CD4-positive, CD25-positive, alpha-beta regulatory T cell (primary cell): ENCODE measurements around the gene ZNF521. TPM values are rescaled to one million over a fixed set of nuclear protein-coding genes. Genes with fewer than 3 reads are reported as not detected.

Source experiments
- ATAC-seq, 2 donors: fragments of 150-1000 bp; cut with Tn5 transposase; one replicate each; pipeline ENCODE4 v1.10.0; 2021; ENCODE audit warnings: low read depth in 2 of 2, moderate number of reproducible peaks in 2 of 2, moderate library complexity in 1 of 2
- DNase-seq, 3 donors: peaks; one replicate each; pipeline versions ENCODE4 v3.0.0 to v3.0.0-alpha.2; 2012 to 2022; ENCODE audit warnings: mixed read lengths in 1 of 3
- H3K27ac ChIP-seq: one replicate; pipeline ENCODE4 v1.7.0; 2013; ENCODE audit warnings: mild to moderate bottlenecking, low read length; ENCODE audit not compliant: insufficient read depth, poor library complexity, severe bottlenecking
- H3K27me3 ChIP-seq: one replicate; pipeline ENCODE4 v1.7.0; 2013; ENCODE audit warnings: low read length; ENCODE audit not compliant: control insufficient read depth, insufficient read depth
- H3K36me3 ChIP-seq: one replicate; pipeline ENCODE4 v1.7.0; 2013; ENCODE audit warnings: mild to moderate bottlenecking, low read length, moderate library complexity; ENCODE audit not compliant: control insufficient read depth, insufficient read depth
- H3K4me1 ChIP-seq: 2 replicates; pipeline ENCODE4 v1.7.0; 2013; ENCODE audit warnings: mild to moderate bottlenecking, low read length; ENCODE audit not compliant: insufficient read depth, control insufficient read depth, poor library complexity, severe bottlenecking
- H3K4me3 ChIP-seq: one replicate; pipeline ENCODE4 v1.7.0; 2013; ENCODE audit warnings: low read depth, mild to moderate bottlenecking, low read length, moderate library complexity
- H3K9me3 ChIP-seq, 2 experiments: 1 replicate in 1 of 2; 2 replicates in 1 of 2; pipeline ENCODE4 v1.7.0; 2013; ENCODE audit warnings: low read length in 2 of 2, mild to moderate bottlenecking in 1 of 2, moderate library complexity in 1 of 2; ENCODE audit not compliant: control insufficient read depth in 2 of 2
- H3K27ac Mint-ChIP-seq, 3 donors: one replicate each; pipeline ENCODE4 v1.8.0; 2020 to 2022; ENCODE audit warnings: mild to moderate bottlenecking in 3 of 3, mixed read lengths in 3 of 3, moderate library complexity in 2 of 3
- H3K27me3 Mint-ChIP-seq: one replicate; pipeline ENCODE4 v1.8.0; 2022; ENCODE audit warnings: mild to moderate bottlenecking, mixed read lengths
- H3K36me3 Mint-ChIP-seq: one replicate; pipeline ENCODE4 v1.8.0; 2020; ENCODE audit warnings: mixed read lengths
- H3K4me1 Mint-ChIP-seq, 4 donors: one replicate each; pipeline ENCODE4 v1.8.0; 2020 to 2022; ENCODE audit warnings: mixed read lengths in 4 of 4, mild to moderate bottlenecking in 1 of 4
- H3K4me3 Mint-ChIP-seq, 4 donors: one replicate each; pipeline ENCODE4 v1.8.0; 2020 to 2022; ENCODE audit warnings: mild to moderate bottlenecking in 4 of 4, mixed read lengths in 4 of 4, moderate library complexity in 3 of 4
- H3K9me3 Mint-ChIP-seq, 7 donors: one replicate each; pipeline ENCODE4 v1.8.0; 2020 to 2022; ENCODE audit warnings: mixed read lengths in 7 of 7, mild to moderate bottlenecking in 3 of 7, moderate library complexity in 2 of 7
- polyA plus RNA-seq, 4 donors: library from polyadenylated mRNA; unstranded; fragments of 300-500 nt; fragmentation: Illumina TruSeq; gene quantifications; one replicate each; pipeline ENCODE4 v1.2.3, GENCODE V29; 2021
- total RNA-seq: library from RNA; stranded (reverse); gene quantifications from one replicate; pipeline ENCODE4 v1.2.3, GENCODE V29; 2022

The ZNF521 gene
- total and polyA plus RNA-seq, 5 donors from 2014 or later, result 1.8 TPM; not detected in 4

DNA sequence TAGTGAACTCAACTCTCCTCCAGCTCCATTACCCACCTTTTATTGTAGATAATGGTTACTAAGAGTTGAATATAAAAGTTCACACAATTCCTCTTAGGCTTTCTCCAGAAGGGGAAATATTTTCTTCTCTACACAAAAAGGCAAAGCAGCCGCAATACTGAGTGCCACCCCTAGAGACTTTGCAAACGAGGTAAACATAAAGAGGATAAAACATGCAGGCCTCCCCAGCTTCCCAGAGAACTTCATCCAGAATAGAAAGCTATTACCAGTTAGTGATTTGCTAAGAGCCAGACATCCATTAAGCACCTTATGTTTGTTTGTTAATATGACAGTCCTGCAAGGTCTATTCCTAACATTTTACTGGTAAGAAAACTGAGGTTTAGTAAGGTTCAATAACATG lies 17.4 kb downstream of the ZNF521 start:
- H3K4me3 ChIP-seq, result no peak overlapping the region
- no peaks in the 10 kb centered on the region for H3K4me1 ChIP-seq
- H3K9me3 ChIP-seq, result no peaks in the 10 kb centered on the region
- no peaks in the 10 kb centered on the region for H3K4me1 Mint-ChIP-seq
- ATAC-seq (no peak), DNase-seq (no peak)
- no peaks in the 10 kb centered on the region for H3K36me3 Mint-ChIP-seq
- H3K27me3 Mint-ChIP-seq, result peaks cover 10% of the 10 kb centered on the region
- no peak overlapping the region for H3K4me3 Mint-ChIP-seq
- H3K36me3 ChIP-seq, result no peaks in the 10 kb centered on the region
- H3K9me3 Mint-ChIP-seq, result peaks cover 0 to 1% (median 0%) of the 10 kb centered on the region in 7 donors
- no peak overlapping the region for H3K27ac ChIP-seq
- H3K27me3 ChIP-seq, result no peaks in the 10 kb centered on the region
- no peak overlapping the region for H3K27ac Mint-ChIP-seq

DNA sequence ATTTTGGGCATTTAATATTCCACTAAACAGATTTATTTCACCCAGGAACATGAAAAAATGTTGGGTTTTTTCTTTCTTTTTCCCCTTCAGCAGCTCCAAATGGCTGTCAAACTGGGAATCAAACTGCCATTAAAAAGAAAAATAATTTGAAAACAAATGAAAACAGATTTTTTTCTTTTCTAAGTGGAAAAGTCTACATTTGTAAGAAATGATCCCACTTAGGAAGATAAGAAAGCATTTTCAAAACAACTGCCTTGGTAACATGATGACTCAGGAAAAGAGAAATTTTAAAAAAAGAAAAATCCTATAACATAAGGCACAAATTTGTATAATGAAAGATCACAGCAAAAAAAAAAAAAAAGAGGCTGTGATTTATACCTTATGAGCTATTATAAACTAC lies 20.0 kb downstream of the ZNF521 start:
- Histone ChIP-seq H3K4me1 (no peaks in the 10 kb centered on the region), H3K36me3 (no peaks in the 10 kb centered on the region), H3K4me3 (no peak overlapping the region), H3K27ac (no peak overlapping the region), H3K27me3 (no peaks in the 10 kb centered on the region), H3K9me3 (no peaks in the 10 kb centered on the region)
- Mint-ChIP-seq H3K27ac (no peak overlapping the region), H3K9me3 (peaks cover 0 to 3% (median 0%) of the 10 kb centered on the region in 7 donors), H3K4me1 (no peaks in the 10 kb centered on the region), H3K36me3 (no peaks in the 10 kb centered on the region), H3K27me3 (peaks cover 10% of the 10 kb centered on the region), H3K4me3 (no peak overlapping the region)
- ATAC-seq, result no peak
- DNase-seq, result no peak

DNA sequence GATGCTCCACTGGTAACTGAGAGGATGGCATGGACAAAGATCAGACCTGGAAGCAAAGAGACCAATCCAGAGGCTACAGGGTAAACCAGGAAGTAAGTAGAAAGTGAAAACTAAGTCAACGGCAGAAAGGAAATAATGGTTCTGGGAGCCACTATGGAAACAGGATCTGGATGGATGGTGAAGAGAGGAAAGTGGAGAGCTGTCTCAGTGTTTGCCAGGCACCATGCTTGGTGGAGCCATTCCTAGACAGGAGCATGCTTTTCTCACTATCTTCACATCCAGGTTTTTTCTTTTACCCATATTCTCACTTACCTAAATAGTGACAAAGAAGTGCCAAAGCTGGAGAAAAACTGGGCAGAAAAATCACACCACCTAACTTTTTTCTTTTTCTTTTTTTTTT lies 22.2 kb downstream of the ZNF521 start:
- Histone ChIP-seq H3K27me3 (no peaks in the 10 kb centered on the region), H3K4me1 (no peaks in the 10 kb centered on the region), H3K27ac (no peak overlapping the region), H3K9me3 (no peaks in the 10 kb centered on the region), H3K4me3 (no peak overlapping the region), H3K36me3 (no peaks in the 10 kb centered on the region)
- ATAC-seq (no peak), DNase-seq (no peak)
- peaks cover 10% of the 10 kb centered on the region for H3K27me3 Mint-ChIP-seq
- no peaks in the 10 kb centered on the region for H3K4me1 Mint-ChIP-seq
- H3K4me3 Mint-ChIP-seq, result no peak overlapping the region
- H3K36me3 Mint-ChIP-seq, result no peaks in the 10 kb centered on the region
- H3K27ac Mint-ChIP-seq, result no peak overlapping the region
- H3K9me3 Mint-ChIP-seq, result peaks cover 0 to 3% (median 0%) of the 10 kb centered on the region in 7 donors

DNA sequence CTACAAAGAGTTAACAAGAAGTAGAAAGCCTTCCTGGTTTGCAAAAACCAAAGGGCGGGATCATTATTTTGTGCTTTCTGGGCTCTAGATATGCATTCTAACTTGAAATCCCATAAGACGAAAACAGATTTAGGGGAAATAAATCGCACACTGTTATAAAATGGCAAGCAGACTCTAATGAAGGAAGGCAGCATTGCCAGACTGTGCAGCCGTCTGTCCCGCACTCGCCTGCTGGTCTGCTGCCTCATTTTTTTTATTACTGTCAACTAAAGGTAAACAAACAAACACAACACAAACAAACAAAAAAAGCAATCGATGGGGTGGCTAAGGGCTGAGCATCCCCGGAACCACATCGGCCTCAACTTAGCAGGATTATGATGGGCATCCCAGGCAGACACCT lies 24.4 kb downstream of the ZNF521 start:
- peaks cover 0 to 3% (median 0%) of the 10 kb centered on the region in 7 donors for H3K9me3 Mint-ChIP-seq
- H3K4me1 Mint-ChIP-seq, result no peaks in the 10 kb centered on the region
- ATAC-seq (no peak), DNase-seq (no peak)
- H3K27me3 ChIP-seq, result no peaks in the 10 kb centered on the region
- H3K4me3 ChIP-seq, result no peak overlapping the region
- no peaks in the 10 kb centered on the region for H3K36me3 Mint-ChIP-seq
- H3K4me1 ChIP-seq, result no peaks in the 10 kb centered on the region
- H3K9me3 ChIP-seq, result no peaks in the 10 kb centered on the region
- peaks cover 4% of the 10 kb centered on the region for H3K27me3 Mint-ChIP-seq
- peak overlapping the region in 1 of 3 donors; percentile 57 for H3K27ac Mint-ChIP-seq
- no peaks in the 10 kb centered on the region for H3K36me3 ChIP-seq
- no peak overlapping the region for H3K4me3 Mint-ChIP-seq
- no peak overlapping the region for H3K27ac ChIP-seq

DNA sequence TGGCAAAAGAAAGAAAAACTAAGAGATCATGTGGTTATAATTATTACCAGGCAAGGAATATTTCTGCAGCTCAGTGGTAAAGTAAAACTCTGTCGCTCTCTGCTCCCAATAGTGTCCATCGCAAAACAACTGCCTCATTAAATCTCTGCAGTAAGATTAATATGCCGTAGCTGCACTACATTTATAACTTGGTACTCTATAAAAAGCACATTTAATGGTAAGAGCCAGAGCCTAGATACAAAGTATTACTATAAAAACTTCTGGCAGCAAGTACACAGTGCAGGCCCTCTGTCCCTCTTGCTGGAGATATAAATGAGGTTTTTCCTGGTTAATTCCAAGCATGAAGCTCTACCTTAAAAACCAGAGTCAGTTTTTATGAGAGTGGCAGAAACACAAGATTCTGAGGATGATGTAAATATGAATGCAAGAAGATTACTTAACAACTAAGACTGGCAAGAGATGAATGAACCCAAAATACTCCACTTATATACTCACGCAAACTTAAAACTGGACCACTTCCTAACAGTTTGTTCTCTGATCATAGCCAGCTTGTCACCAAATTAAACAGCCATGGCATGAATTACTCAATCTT lies 25.5 kb downstream of the ZNF521 start:
- Mint-ChIP-seq H3K27me3 (no peaks in the 10 kb centered on the region), H3K4me3 (no peak overlapping the region), H3K4me1 (no peaks in the 10 kb centered on the region), H3K9me3 (peaks cover 0 to 3% (median 0%) of the 10 kb centered on the region in 7 donors), H3K27ac (no peak overlapping the region), H3K36me3 (no peaks in the 10 kb centered on the region)
- no peak overlapping the region for H3K4me3 ChIP-seq
- no peaks in the 10 kb centered on the region for H3K9me3 ChIP-seq
- no peaks in the 10 kb centered on the region for H3K4me1 ChIP-seq
- no peak overlapping the region for H3K27ac ChIP-seq
- ATAC-seq (no peak), DNase-seq (no peak)
- H3K36me3 ChIP-seq, result no peaks in the 10 kb centered on the region
- no peaks in the 10 kb centered on the region for H3K27me3 ChIP-seq

DNA sequence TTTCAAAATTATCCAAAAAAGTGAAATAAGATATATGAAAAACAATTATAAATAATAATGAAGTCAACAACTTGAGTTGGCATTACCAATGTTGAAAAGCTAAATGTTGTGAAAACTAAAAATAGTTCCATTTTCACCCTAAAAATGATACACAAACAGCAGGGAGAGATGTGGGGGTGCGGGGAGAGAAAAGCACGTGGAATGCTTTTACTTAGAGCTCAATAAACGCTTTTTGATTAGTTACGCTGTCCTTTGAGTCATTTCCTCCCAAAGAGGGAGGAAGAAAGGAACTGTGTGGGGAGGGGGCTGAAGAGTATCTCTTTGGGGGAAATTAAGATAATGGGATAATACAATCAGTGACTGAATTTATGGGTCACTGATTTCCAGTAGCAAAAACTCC lies 29.2 kb downstream of the ZNF521 start:
- H3K9me3 Mint-ChIP-seq, result peaks cover 0 to 3% (median 0%) of the 10 kb centered on the region in 7 donors
- no peak overlapping the region for H3K4me3 Mint-ChIP-seq

DNA sequence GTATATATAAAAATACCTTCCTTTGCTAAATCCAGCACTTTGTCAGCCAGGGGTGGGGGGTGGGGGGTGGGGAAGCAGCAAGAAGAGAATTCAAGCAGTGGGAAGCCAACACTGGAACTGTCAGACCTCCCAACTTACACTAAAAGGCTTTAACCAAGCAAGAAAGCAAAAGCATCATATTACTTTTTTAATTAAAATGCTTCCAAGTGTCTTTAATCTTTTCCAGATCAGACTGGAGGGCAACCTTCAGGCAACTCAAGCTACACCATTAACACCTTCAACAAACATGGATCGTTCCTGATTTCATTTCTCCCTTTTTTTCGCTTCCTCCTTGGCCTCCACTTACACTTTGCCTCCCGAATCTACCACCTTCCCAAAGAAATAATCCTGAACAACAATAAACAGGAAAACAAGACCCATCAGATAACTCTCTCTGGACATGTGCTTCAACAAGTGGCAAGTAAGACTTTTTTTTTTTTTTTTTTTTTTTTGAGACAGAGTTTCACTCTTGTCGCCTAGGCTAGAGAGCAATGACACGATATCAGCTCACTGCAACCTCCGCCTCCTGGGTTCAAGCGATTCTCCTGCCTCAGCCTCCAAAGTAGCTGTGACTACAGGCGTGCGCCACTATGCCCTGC lies 35.5 kb downstream of the ZNF521 start:
- Mint-ChIP-seq H3K27ac (no peak overlapping the region), H3K4me3 (no peak overlapping the region), H3K27me3 (peaks cover 4% of the 10 kb centered on the region), H3K4me1 (peaks cover 0 to 4% (median 0%) of the 10 kb centered on the region in 4 donors), H3K9me3 (peaks cover 0 to 3% (median 0%) of the 10 kb centered on the region in 7 donors), H3K36me3 (no peaks in the 10 kb centered on the region)
- H3K9me3 ChIP-seq, result no peaks in the 10 kb centered on the region
- no peak overlapping the region for H3K27ac ChIP-seq
- H3K27me3 ChIP-seq, result no peaks in the 10 kb centered on the region
- no peaks in the 10 kb centered on the region for H3K4me1 ChIP-seq
- H3K36me3 ChIP-seq, result no peaks in the 10 kb centered on the region
- H3K4me3 ChIP-seq, result no peak overlapping the region
- no peak for DNase-seq
- ATAC-seq, result no peak

More for the DNA sequence above, 29.2 kb downstream of the ZNF521 start:
- Histone ChIP-seq H3K4me3 (no peak overlapping the region), H3K4me1 (no peaks in the 10 kb centered on the region), H3K27ac (no peak overlapping the region), H3K27me3 (no peaks in the 10 kb centered on the region), H3K9me3 (no peaks in the 10 kb centered on the region), H3K36me3 (no peaks in the 10 kb centered on the region)
- no peak for DNase-seq
- Mint-ChIP-seq H3K36me3 (no peaks in the 10 kb centered on the region), H3K27me3 (peaks cover 4% of the 10 kb centered on the region), H3K27ac (no peak overlapping the region), H3K4me1 (peaks cover 0 to 4% (median 0%) of the 10 kb centered on the region in 4 donors)
- no peak for ATAC-seq

DNA sequence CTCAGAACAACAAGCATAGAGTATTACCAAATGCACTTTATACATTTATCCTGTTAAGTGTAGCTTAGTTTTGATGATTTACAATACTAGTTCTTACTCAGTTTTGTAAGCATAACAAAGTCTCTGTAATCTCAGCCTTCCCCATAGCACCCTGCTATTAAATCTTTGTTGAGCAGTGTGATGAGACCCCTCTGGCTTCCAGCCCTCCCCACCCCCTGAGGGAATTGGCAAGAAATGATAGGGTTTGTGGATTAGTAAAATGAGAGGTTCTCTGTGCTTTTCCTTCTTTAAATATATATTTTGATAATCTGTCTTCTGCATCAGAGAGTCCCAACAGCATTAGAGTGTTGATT lies 37.2 kb downstream of the ZNF521 start:
- Mint-ChIP-seq H3K27me3 (peaks cover 4% of the 10 kb centered on the region), H3K4me3 (no peak overlapping the region), H3K36me3 (no peaks in the 10 kb centered on the region), H3K4me1 (peaks cover 0 to 4% (median 0%) of the 10 kb centered on the region in 4 donors), H3K27ac (no peak overlapping the region), H3K9me3 (peaks cover 0 to 3% (median 0%) of the 10 kb centered on the region in 7 donors)
- ATAC-seq, result no peak
- Histone ChIP-seq H3K9me3 (no peaks in the 10 kb centered on the region), H3K27ac (no peak overlapping the region), H3K4me3 (no peak overlapping the region), H3K36me3 (no peaks in the 10 kb centered on the region), H3K27me3 (no peaks in the 10 kb centered on the region), H3K4me1 (no peaks in the 10 kb centered on the region)
- DNase-seq, result no peak
